IMR-90 (cell line): ENCODE data around the gene MMD. TPM values are rescaled to one million over a fixed set of nuclear protein-coding genes. Genes with fewer than 3 reads are reported as not detected.

Source experiments
- ATAC-seq: fragments of 200-7000 bp; cut with Tn5 transposase; 2 replicates; pipeline ENCODE4 v1.9.1; 2020; ENCODE audit warnings: low read depth, mild to moderate bottlenecking, moderate library complexity
- BruUV-seq: library from RNA; stranded (reverse); fragments of 400-500 nt; replicated peaks from 2 replicates; lab custom pipeline; 2021; lab: Mats Ljungman, UMichigan
- CTCF ChIA-PET: fragments of 300-600 bp; formaldehyde crosslinking; extraction: SDS; loops from one replicate; lab custom pipeline; 2021; ENCODE audit warnings: antibody characterized with exemption; lab: Yijun Ruan, JAX
- POLR2A ChIA-PET: fragments of 300-600 bp; sonication (Branson Sonifier 250); formaldehyde crosslinking; loops from one replicate; lab custom pipeline; 2022; ENCODE audit warnings: antibody characterized with exemption; ENCODE audit not compliant: unreplicated experiment; lab: Charles Lee
- DNase-seq: peaks from one replicate; pipeline ENCODE4 v3.0.0; 2013
- H2AFZ ChIP-seq: replicated peaks from 2 replicates; pipeline ENCODE3; 2013; ENCODE audit warnings: low read length, mild to moderate bottlenecking; ENCODE audit not compliant: poor library complexity
- H2AK5ac ChIP-seq: 2 replicates; pipeline ENCODE4 v1.6.1; 2013; ENCODE audit warnings: low read depth, low read length, inconsistent platforms
- H2AK9ac ChIP-seq: replicated peaks from 2 replicates; pipeline ENCODE3; 2013; ENCODE audit warnings: mild to moderate bottlenecking, low read depth, low read length, moderate library complexity; ENCODE audit not compliant: poor library complexity
- H2BK120ac ChIP-seq: 2 replicates; pipeline ENCODE4 v1.6.1; 2013; ENCODE audit warnings: low read depth, low read length, inconsistent platforms
- H2BK15ac ChIP-seq: 3 replicates; pipeline ENCODE4 v1.6.1; 2013; ENCODE audit warnings: low read depth, low read length, inconsistent platforms
- H2BK20ac ChIP-seq: 2 replicates; pipeline ENCODE4 v1.6.1; 2013; ENCODE audit warnings: low read depth, mild to moderate bottlenecking, inconsistent platforms, low read length, moderate library complexity
- H2BK5ac ChIP-seq: 2 replicates; pipeline ENCODE4 v1.6.1; 2013; ENCODE audit warnings: mild to moderate bottlenecking, low read depth, low read length, inconsistent platforms; ENCODE audit not compliant: poor library complexity, severe bottlenecking
- H3K14ac ChIP-seq: replicated peaks from 2 replicates; pipeline ENCODE4 v1.6.1; 2013; ENCODE audit warnings: low read depth, low read length, inconsistent platforms
- H3K18ac ChIP-seq: 2 replicates; pipeline ENCODE4 v1.6.1; 2013; ENCODE audit warnings: low read depth, low read length, control low read depth
- H3K23ac ChIP-seq: 2 replicates; pipeline ENCODE4 v1.6.1; 2013; ENCODE audit warnings: low read depth, low read length, inconsistent platforms
- H3K27ac ChIP-seq: 2 replicates; pipeline ENCODE4 v1.5.1; 2013; ENCODE audit warnings: mild to moderate bottlenecking, control low read depth, low read length; ENCODE audit not compliant: insufficient read depth
- H3K27me3 ChIP-seq: 2 replicates; pipeline ENCODE4 v1.6.1; 2013; ENCODE audit warnings: low read length; ENCODE audit not compliant: control insufficient read depth, insufficient read depth
- H3K36me3 ChIP-seq: 2 replicates; pipeline ENCODE4 v1.6.1; 2013; ENCODE audit warnings: low read length, mixed read lengths; ENCODE audit not compliant: control insufficient read depth, insufficient read depth
- H3K4ac ChIP-seq: 2 replicates; pipeline ENCODE4 v1.6.1; 2013; ENCODE audit warnings: low read depth, low read length, inconsistent platforms
- H3K4me1 ChIP-seq: 2 replicates; pipeline ENCODE4 v1.6.1; 2013; ENCODE audit warnings: low read length, mixed read lengths; ENCODE audit not compliant: control insufficient read depth, insufficient read depth
- H3K4me2 ChIP-seq: 2 replicates; pipeline ENCODE4 v1.6.1; 2013; ENCODE audit warnings: low read depth, mild to moderate bottlenecking, control low read depth, low read length, moderate library complexity
- H3K4me3 ChIP-seq: 2 replicates; pipeline ENCODE4 v1.5.1; 2013; ENCODE audit warnings: low read depth, mild to moderate bottlenecking, control low read depth, low read length, moderate library complexity; ENCODE audit not compliant: insufficient read depth
- H3K56ac ChIP-seq: 2 replicates; pipeline ENCODE4 v1.6.1; 2013; ENCODE audit warnings: low read length, inconsistent platforms; ENCODE audit not compliant: insufficient read depth; ENCODE audit errors: extremely low read depth
- H3K79me1 ChIP-seq, 2 experiments: 2 replicates each; pipeline ENCODE4 v1.6.1; 2013; ENCODE audit warnings: low read length in 2 of 2, inconsistent platforms in 1 of 2, low read depth in 1 of 2
- H3K9ac ChIP-seq: 2 replicates; pipeline ENCODE4 v1.6.1; 2013; ENCODE audit warnings: low read depth, low read length, control low read depth
- H3K9me1 ChIP-seq: 2 replicates; pipeline ENCODE4 v1.6.1; 2013; ENCODE audit warnings: low read length, inconsistent platforms; ENCODE audit not compliant: insufficient read depth
- H3K9me3 ChIP-seq: 2 replicates; pipeline ENCODE4 v1.6.1; 2013; ENCODE audit warnings: low read length; ENCODE audit not compliant: control insufficient read depth, insufficient read depth
- H4K20me1 ChIP-seq: 2 replicates; pipeline ENCODE4 v1.6.1; 2013; ENCODE audit warnings: low read length, inconsistent platforms; ENCODE audit not compliant: insufficient read depth
- H4K5ac ChIP-seq: 2 replicates; pipeline ENCODE4 v1.6.1; 2013; ENCODE audit warnings: mild to moderate bottlenecking, low read depth, low read length, control low read depth
- H4K8ac ChIP-seq, 2 experiments: 2 replicates each; pipeline ENCODE4 v1.6.1; 2013; ENCODE audit warnings: low read depth in 2 of 2, low read length in 2 of 2, control low read depth in 1 of 2, inconsistent platforms in 1 of 2
- H4K91ac ChIP-seq: 2 replicates; pipeline ENCODE4 v1.6.1; 2013; ENCODE audit warnings: low read depth, low read length, inconsistent platforms; ENCODE audit not compliant: insufficient read depth
- CHD1 ChIP-seq: IDR thresholded peaks from 2 replicates; pipeline ENCODE4 v1.6.1; 2012; ENCODE audit warnings: low read depth, low read length, improper control_type of control experiment
- FOS ChIP-seq: fragments of 150-350 bp; IDR thresholded peaks from 2 replicates; pipeline ENCODE4 v1.6.1; 2016; ENCODE audit warnings: low read depth, low read length
- MAFK ChIP-seq: IDR thresholded peaks from 2 replicates; pipeline ENCODE4 v1.6.1; 2012; ENCODE audit warnings: low read depth, low read length, improper control_type of control experiment
- MAZ ChIP-seq: IDR thresholded peaks from 2 replicates; pipeline ENCODE4 v1.6.1; 2012; ENCODE audit warnings: low read depth, mild to moderate bottlenecking, low read length, improper control_type of control experiment, moderate library complexity, borderline replicate concordance
- MXI1 ChIP-seq: IDR thresholded peaks from 2 replicates; pipeline ENCODE4 v1.6.1; 2012; ENCODE audit warnings: low read depth, mild to moderate bottlenecking, low read length, moderate library complexity, borderline replicate concordance
- NFE2L2 ChIP-seq: fragments of 150-350 bp; IDR thresholded peaks from 2 replicates; pipeline ENCODE4 v1.6.1; 2016; ENCODE audit warnings: low read depth, mild to moderate bottlenecking, low read length
- RAD21 ChIP-seq: IDR thresholded peaks from 2 replicates; pipeline ENCODE4 v1.6.1; 2012; ENCODE audit warnings: low read length, improper control_type of control experiment
- RCOR1 ChIP-seq: IDR thresholded peaks from 2 replicates; pipeline ENCODE4 v1.6.1; 2012; ENCODE audit warnings: mild to moderate bottlenecking, low read length, improper control_type of control experiment; ENCODE audit not compliant: insufficient replicate concordance
- SMC3 ChIP-seq: fragments of 150-350 bp; IDR thresholded peaks from 2 replicates; pipeline ENCODE4 v1.6.1; 2016; ENCODE audit warnings: low read depth, mild to moderate bottlenecking, antibody characterized with exemption, low read length, moderate library complexity
- WGBS, 2 experiments: methylation state at CpG; one replicate each; pipeline versions ENCODE4 v1.1.5 to v1.1.7; 2013; ENCODE audit warnings: missing lambda C conversion rate in 2 of 2; ENCODE audit not compliant: insufficient read length in 1 of 2; ENCODE audit errors: extremely low coverage in 2 of 2; 5-methylcytosine and 5-hydroxymethylcytosine counted together
- dilution Hi-C: fragments of 300-500 bp; cut with HindIII; formaldehyde crosslinking; loops from one replicate; pipeline ENCODE4 v1.14.3; 2018; ENCODE audit warnings: low sequenced_read_pairs; ENCODE audit not compliant: unreplicated experiment
- in situ Hi-C: fragments of 300-500 bp; cut with MboI; formaldehyde crosslinking; loops from 3 replicates; pipeline ENCODE4 v1.14.3; 2019; ENCODE audit warnings: low sequenced_read_pairs, inconsistent platforms, mixed read lengths
- intact Hi-C: fragments of 100-400 bp; cut with micrococcal nuclease; formaldehyde crosslinking; loops from 2 replicates; pipeline ENCODE4 v1.10.0; 2022
- polyA plus RNA-seq, 3 experiments: library from polyadenylated mRNA; depleted of rRNA; stranded (reverse); fragments of >200 nt; gene quantifications; 2 replicates each; pipeline ENCODE4 v1.2.3, GENCODE V29; 2012; ENCODE audit warnings: low replicate concordance in 1 of 3
- total RNA-seq: library from RNA; depleted of rRNA; stranded (reverse); fragments of >200 nt; gene quantifications from 2 replicates; pipeline ENCODE4 v1.2.3, GENCODE V29; 2012
- TF ChIP-seq, protein P1 (sequence below): conservative IDR thresholded peaks from 2 replicates; pipeline ENCODE4 v1.5.1; 2012; ENCODE audit warnings: mild to moderate bottlenecking, low read depth, low read length, improper control_type of control experiment

The MMD gene
- total and polyA plus RNA-seq, 2 of the 4 experiments (the other 2 are of a cell fraction), result 6.3 to 7.0 TPM

DNA sequence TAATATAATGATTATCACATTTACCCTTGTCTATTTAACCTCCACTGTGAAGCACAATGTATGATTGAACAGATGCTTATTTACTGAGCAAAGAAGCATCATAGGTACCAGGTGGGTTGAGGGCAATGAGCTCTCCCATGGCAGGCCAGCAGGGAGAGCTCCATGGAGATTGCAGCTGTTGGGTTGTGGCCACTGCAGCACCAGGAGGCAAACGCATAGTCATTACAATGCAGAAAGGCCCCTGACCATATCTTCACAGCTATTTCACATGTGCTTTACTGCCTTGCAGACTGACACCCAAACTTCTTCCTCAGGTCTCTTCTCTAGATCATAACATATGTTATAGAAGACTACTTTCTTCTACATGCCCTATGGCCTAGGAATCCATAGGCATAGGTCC, 75.0 kb downstream of the MMD start:
- Histone ChIP-seq H2BK15ac (no peak overlapping the region), H3K9me3 (no peaks in the 10 kb centered on the region; the same call in 1 of the 2 replicates), H4K8ac (no peak overlapping the region), H3K4me2 (no peak overlapping the region), H2BK5ac (no peak overlapping the region), H2AK5ac (no peak overlapping the region), H3K79me1 (no peaks in the 10 kb centered on the region), H3K9me1 (no peaks in the 10 kb centered on the region), H3K4ac (no peak overlapping the region), H3K27ac (no peak overlapping the region), H3K36me3 (no peaks in the 10 kb centered on the region), H4K5ac (no peak overlapping the region), H3K56ac (no peak overlapping the region), H3K23ac (no peak overlapping the region), H3K14ac (no peak overlapping the region), H3K27me3 (peaks cover 9% of the 10 kb centered on the region), H3K18ac (no peak overlapping the region), H4K20me1 (no peaks in the 10 kb centered on the region), H4K91ac (no peak overlapping the region), H2AFZ (no peak overlapping the region), H3K9ac (no peak overlapping the region), H2BK120ac (no peak overlapping the region), H3K4me3 (no peak overlapping the region), H3K4me1 (no peaks in the 10 kb centered on the region), H2BK20ac (no peak overlapping the region), H2AK9ac (no peak overlapping the region)
- in situ Hi-C loops, result no loop called here
- WGBS, 2 experiments, result no CpG with 5 or more reads among the region's 1 CpG
- TF ChIP-seq NFE2L2 (no peak), FOS (no peak), RCOR1 (no peak), SMC3 (no peak), MAFK (no peak), RAD21 (no peak), MXI1 (no peak), MAZ (no peak), CHD1 (no peak)
- TF ChIP-seq, protein P1, sequence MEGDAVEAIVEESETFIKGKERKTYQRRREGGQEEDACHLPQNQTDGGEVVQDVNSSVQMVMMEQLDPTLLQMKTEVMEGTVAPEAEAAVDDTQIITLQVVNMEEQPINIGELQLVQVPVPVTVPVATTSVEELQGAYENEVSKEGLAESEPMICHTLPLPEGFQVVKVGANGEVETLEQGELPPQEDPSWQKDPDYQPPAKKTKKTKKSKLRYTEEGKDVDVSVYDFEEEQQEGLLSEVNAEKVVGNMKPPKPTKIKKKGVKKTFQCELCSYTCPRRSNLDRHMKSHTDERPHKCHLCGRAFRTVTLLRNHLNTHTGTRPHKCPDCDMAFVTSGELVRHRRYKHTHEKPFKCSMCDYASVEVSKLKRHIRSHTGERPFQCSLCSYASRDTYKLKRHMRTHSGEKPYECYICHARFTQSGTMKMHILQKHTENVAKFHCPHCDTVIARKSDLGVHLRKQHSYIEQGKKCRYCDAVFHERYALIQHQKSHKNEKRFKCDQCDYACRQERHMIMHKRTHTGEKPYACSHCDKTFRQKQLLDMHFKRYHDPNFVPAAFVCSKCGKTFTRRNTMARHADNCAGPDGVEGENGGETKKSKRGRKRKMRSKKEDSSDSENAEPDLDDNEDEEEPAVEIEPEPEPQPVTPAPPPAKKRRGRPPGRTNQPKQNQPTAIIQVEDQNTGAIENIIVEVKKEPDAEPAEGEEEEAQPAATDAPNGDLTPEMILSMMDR, result no peak
- DNase-seq (no peak), ATAC-seq (no peak)
- intact Hi-C loops, result loop anchor here (5.0 kb wide), 1 partner anchor 294 kb away; no protein-coding TSS in a partner anchor
- CTCF ChIA-PET, result interaction anchor here (2.6 kb wide), 1 partner anchor 354 kb away, joined by 10 read pairs; no protein-coding TSS in a partner anchor
- dilution Hi-C loops, result no loop called here
- POLR2A ChIA-PET, result no interaction called here
- BruUV-seq, result no TSS peak
